ENCODE data around the gene HSDL2. TPM values are rescaled to one million over a fixed set of nuclear protein-coding genes. Genes with fewer than 3 reads are reported as not detected.
A peak's percentile ranks its signal among the peaks of the same experiment; 100 is the strongest.

Gene HSDL2
- total and polyA plus RNA-seq, 2 donors from 2014 or later, result 30.2 to 67.0 TPM

DNA sequence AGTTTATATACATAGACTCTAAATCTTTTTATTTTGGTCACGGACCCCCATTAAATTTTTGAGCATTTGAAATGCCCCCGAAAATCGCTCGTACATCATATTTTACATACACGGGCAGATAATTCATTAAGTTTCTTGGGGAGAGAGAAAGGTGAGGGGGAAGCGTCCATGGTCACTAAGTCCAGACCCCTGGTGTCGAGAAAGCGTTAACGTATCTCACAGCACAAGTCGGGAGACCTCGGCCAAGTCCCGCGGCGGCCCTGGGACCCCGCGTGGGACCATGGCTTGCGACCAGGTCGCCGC lies 47.3 kb upstream of the HSDL2 start:
- peaks cover 2 to 18% (median 3%) of the 10 kb centered on the region in 3 donors for H3K4me1 ChIP-seq (ENCODE audit: control insufficient read depth in 2 of 3, insufficient read depth in 2 of 3, low read depth in 1 of 3, low read length in 3 of 3)
- H3K27ac ChIP-seq (ENCODE audit: low read depth in 2 of 2, low read length in 2 of 2), result peak overlapping the region; percentile 98 to 99
- H3K36me3 ChIP-seq (ENCODE audit: control insufficient read depth in 2 of 3, insufficient read depth in 3 of 3, low read length in 3 of 3), result no peaks in the 10 kb centered on the region
- no peaks in the 10 kb centered on the region for H3K9me3 ChIP-seq (ENCODE audit: control insufficient read depth in 2 of 3, insufficient read depth in 1 of 3, low read length in 3 of 3)
- intact Hi-C loops (cut with DNase I), result no loop called here
- H3K27me3 ChIP-seq (ENCODE audit: control insufficient read depth, insufficient read depth, low read length), result no peaks in the 10 kb centered on the region
- DNase-seq (no peak), FAIRE-seq (no peak)
- H3K9ac ChIP-seq (ENCODE audit: low read length in 3 of 3), result peak overlapping the region; percentile 56 to 88 (median 83)
- peak overlapping the region; percentile 81 to 89 (median 85) for H3K4me3 ChIP-seq (ENCODE audit: low read length in 3 of 3)
- TF ChIP-seq, protein P1, sequence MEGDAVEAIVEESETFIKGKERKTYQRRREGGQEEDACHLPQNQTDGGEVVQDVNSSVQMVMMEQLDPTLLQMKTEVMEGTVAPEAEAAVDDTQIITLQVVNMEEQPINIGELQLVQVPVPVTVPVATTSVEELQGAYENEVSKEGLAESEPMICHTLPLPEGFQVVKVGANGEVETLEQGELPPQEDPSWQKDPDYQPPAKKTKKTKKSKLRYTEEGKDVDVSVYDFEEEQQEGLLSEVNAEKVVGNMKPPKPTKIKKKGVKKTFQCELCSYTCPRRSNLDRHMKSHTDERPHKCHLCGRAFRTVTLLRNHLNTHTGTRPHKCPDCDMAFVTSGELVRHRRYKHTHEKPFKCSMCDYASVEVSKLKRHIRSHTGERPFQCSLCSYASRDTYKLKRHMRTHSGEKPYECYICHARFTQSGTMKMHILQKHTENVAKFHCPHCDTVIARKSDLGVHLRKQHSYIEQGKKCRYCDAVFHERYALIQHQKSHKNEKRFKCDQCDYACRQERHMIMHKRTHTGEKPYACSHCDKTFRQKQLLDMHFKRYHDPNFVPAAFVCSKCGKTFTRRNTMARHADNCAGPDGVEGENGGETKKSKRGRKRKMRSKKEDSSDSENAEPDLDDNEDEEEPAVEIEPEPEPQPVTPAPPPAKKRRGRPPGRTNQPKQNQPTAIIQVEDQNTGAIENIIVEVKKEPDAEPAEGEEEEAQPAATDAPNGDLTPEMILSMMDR (IDR thresholded peaks at IDR 0.05; ENCODE audit: borderline replicate concordance, extremely low read depth, insufficient read depth), result no peak

DNA sequence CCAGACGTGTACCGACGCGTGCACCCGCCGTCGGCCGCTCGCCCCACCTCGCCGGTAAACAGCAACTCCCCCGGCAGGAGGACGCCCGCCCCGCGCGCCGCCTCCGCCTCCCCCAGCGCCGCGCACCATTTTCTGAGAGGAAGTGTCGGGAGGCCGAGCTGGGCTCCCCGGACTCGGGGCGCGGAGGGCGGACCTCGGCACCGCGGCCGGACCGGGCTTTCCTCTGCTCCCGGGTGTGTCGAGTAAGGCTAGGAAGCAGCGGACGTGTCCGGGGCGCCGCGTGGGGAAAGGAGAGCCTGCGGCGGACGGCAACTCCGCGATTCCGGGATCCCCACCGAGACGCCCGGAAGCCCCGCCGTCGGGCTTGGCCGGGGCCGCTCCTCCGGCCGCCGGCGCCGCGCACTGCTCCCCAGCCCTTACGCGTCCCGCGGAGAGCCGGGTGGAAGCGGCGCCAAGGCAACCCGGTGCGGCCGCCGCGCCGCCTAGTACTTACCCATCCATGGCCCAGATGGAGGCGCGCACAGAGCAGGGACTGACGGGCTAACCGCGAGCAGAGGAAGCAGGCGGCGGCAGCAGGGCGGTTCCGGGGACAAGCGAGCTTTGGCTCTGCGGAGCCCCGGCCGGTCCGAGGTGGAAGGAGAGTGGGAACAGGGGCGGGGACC lies 46.8 kb upstream of the HSDL2 start, which contains the start of gene PTBP3:
PTBP3 (minus strand) TSS at position 643 of the 662 bp plus-strand sequence. CDS start 35,754 bp downstream, outside the sequence.
- TF ChIP-seq, protein P1 (IDR thresholded peaks at IDR 0.05; ENCODE audit: borderline replicate concordance, extremely low read depth, insufficient read depth), result no peak
- Histone ChIP-seq H3K9ac (ENCODE audit: low read length in 3 of 3) (peak within 1 kb of the TSS; percentile 56 to 90 (median 89)), H3K27ac (ENCODE audit: low read depth in 2 of 2, low read length in 2 of 2) (peak within 1 kb of the TSS; percentile 98 to 99), H3K4me3 (ENCODE audit: low read length in 3 of 3) (peak within 1 kb of the TSS; percentile 81 to 89 (median 85)), H3K36me3 (ENCODE audit: control insufficient read depth in 2 of 3, insufficient read depth in 3 of 3, low read length in 3 of 3) (no peaks in the 10 kb centered on the region), H3K27me3 (ENCODE audit: control insufficient read depth, insufficient read depth, low read length) (no peaks in the 10 kb centered on the region), H3K9me3 (ENCODE audit: control insufficient read depth in 2 of 3, insufficient read depth in 1 of 3, low read length in 3 of 3) (no peaks in the 10 kb centered on the region), H3K4me1 (ENCODE audit: control insufficient read depth in 2 of 3, insufficient read depth in 2 of 3, low read depth in 1 of 3, low read length in 3 of 3) (peaks cover 2 to 22% (median 3%) of the 10 kb centered on the region in 3 donors)
- FAIRE-seq (no peak), DNase-seq (peak; percentile 81 to 94 (median 89))
- intact Hi-C loops (cut with DNase I), result no loop called here

DNA sequence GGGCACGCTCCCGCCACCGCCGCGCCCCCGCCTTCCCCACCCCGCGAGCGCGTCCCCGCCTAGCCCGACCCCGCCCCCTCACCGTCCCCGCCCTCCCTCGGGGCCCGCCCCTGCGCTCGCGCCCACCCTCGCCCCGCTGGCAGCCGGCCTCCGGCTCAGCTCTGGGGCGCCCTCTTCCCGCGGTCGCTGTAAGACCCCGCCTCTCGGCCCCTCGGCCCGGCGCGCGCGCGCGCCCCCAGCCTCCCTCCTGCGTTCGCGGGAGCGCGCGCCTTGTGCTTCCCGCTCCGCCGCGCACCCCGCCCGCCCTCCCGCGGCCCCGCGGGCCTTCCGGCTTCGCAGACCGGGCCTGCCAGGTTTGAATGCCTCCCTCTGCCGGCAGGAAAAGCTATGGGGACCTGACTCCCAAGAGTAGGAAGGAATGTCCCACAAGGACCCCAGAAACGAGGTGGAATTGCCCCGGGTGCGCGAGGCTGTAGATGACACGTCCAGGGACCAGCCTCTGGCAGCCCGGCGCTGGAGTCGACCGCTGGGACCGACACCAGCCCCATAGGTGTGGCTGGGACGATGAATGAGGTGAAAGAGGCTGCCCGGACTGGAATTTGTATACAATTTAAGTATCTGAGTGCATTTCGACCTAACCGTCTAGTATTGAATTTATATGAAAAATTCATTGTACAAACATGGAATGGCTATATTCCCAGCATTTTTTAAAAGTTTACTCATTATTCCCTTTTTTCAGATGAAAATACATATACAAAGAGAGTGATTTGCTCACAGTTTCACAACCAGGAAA lies 46.1 kb upstream of the HSDL2 start:
- no peaks in the 10 kb centered on the region for H3K27me3 ChIP-seq (ENCODE audit: control insufficient read depth, insufficient read depth, low read length)
- H3K9me3 ChIP-seq (ENCODE audit: control insufficient read depth in 2 of 3, insufficient read depth in 1 of 3, low read length in 3 of 3), result no peaks in the 10 kb centered on the region
- FAIRE-seq, result no peak
- H3K9ac ChIP-seq (ENCODE audit: low read length in 3 of 3), result peak overlapping the region; percentile 45 to 89 (median 67)
- H3K27ac ChIP-seq (ENCODE audit: low read depth in 2 of 2, low read length in 2 of 2), result peak overlapping the region; percentile 98 to 99
- DNase-seq, result peak; percentile 96 to 98 (median 97)
- peak overlapping the region; percentile 64 to 81 (median 67) for H3K4me3 ChIP-seq (ENCODE audit: low read length in 3 of 3)
- TF ChIP-seq, protein P1 (IDR thresholded peaks at IDR 0.05; ENCODE audit: borderline replicate concordance, extremely low read depth, insufficient read depth), result peak; percentile 36
- intact Hi-C loops (cut with DNase I), result no loop called here
- peaks cover 2 to 29% (median 3%) of the 10 kb centered on the region in 3 donors for H3K4me1 ChIP-seq (ENCODE audit: control insufficient read depth in 2 of 3, insufficient read depth in 2 of 3, low read depth in 1 of 3, low read length in 3 of 3)
- H3K36me3 ChIP-seq (ENCODE audit: control insufficient read depth in 2 of 3, insufficient read depth in 3 of 3, low read length in 3 of 3), result no peaks in the 10 kb centered on the region

Data from kidney (tissue), 14 donors.